IMR-90 (cell line): ENCODE data around the gene IFNL1. TPM values are rescaled to one million over a fixed set of nuclear protein-coding genes. Genes with fewer than 3 reads are reported as not detected.
"Not testable (repeated sequence)": the region's sequence is repeated elsewhere in the genome, so short reads cannot be mapped to it uniquely, and the experiment has no call there.

Experiments used
- ATAC-seq: fragments of 200-7000 bp; cut with Tn5 transposase; 2 replicates; pipeline ENCODE4 v1.9.1; 2020; ENCODE audit warnings: low read depth, mild to moderate bottlenecking, moderate library complexity
- BruUV-seq: library from RNA; stranded (reverse); fragments of 400-500 nt; replicated peaks from 2 replicates; lab custom pipeline; 2021; lab: Mats Ljungman, UMichigan
- CTCF ChIA-PET: fragments of 300-600 bp; formaldehyde crosslinking; extraction: SDS; loops from one replicate; lab custom pipeline; 2021; ENCODE audit warnings: antibody characterized with exemption; lab: Yijun Ruan, JAX
- POLR2A ChIA-PET: fragments of 300-600 bp; sonication (Branson Sonifier 250); formaldehyde crosslinking; loops from one replicate; lab custom pipeline; 2022; ENCODE audit warnings: antibody characterized with exemption; ENCODE audit not compliant: unreplicated experiment; lab: Charles Lee
- DNase-seq: peaks from one replicate; pipeline ENCODE4 v3.0.0; 2013
- H2AFZ ChIP-seq: replicated peaks from 2 replicates; pipeline ENCODE3; 2013; ENCODE audit warnings: low read length, mild to moderate bottlenecking; ENCODE audit not compliant: poor library complexity
- H2AK5ac ChIP-seq: 2 replicates; pipeline ENCODE4 v1.6.1; 2013; ENCODE audit warnings: low read depth, low read length, inconsistent platforms
- H2AK9ac ChIP-seq: replicated peaks from 2 replicates; pipeline ENCODE3; 2013; ENCODE audit warnings: mild to moderate bottlenecking, low read depth, low read length, moderate library complexity; ENCODE audit not compliant: poor library complexity
- H2BK120ac ChIP-seq: 2 replicates; pipeline ENCODE4 v1.6.1; 2013; ENCODE audit warnings: low read depth, low read length, inconsistent platforms
- H2BK15ac ChIP-seq: 3 replicates; pipeline ENCODE4 v1.6.1; 2013; ENCODE audit warnings: low read depth, low read length, inconsistent platforms
- H2BK20ac ChIP-seq: 2 replicates; pipeline ENCODE4 v1.6.1; 2013; ENCODE audit warnings: low read depth, mild to moderate bottlenecking, inconsistent platforms, low read length, moderate library complexity
- H2BK5ac ChIP-seq: 2 replicates; pipeline ENCODE4 v1.6.1; 2013; ENCODE audit warnings: mild to moderate bottlenecking, low read depth, low read length, inconsistent platforms; ENCODE audit not compliant: poor library complexity, severe bottlenecking
- H3K14ac ChIP-seq: replicated peaks from 2 replicates; pipeline ENCODE4 v1.6.1; 2013; ENCODE audit warnings: low read depth, low read length, inconsistent platforms
- H3K18ac ChIP-seq: 2 replicates; pipeline ENCODE4 v1.6.1; 2013; ENCODE audit warnings: low read depth, low read length, control low read depth
- H3K23ac ChIP-seq: 2 replicates; pipeline ENCODE4 v1.6.1; 2013; ENCODE audit warnings: low read depth, low read length, inconsistent platforms
- H3K27ac ChIP-seq: 2 replicates; pipeline ENCODE4 v1.5.1; 2013; ENCODE audit warnings: mild to moderate bottlenecking, control low read depth, low read length; ENCODE audit not compliant: insufficient read depth
- H3K27me3 ChIP-seq: 2 replicates; pipeline ENCODE4 v1.6.1; 2013; ENCODE audit warnings: low read length; ENCODE audit not compliant: control insufficient read depth, insufficient read depth
- H3K36me3 ChIP-seq: 2 replicates; pipeline ENCODE4 v1.6.1; 2013; ENCODE audit warnings: low read length, mixed read lengths; ENCODE audit not compliant: control insufficient read depth, insufficient read depth
- H3K4ac ChIP-seq: 2 replicates; pipeline ENCODE4 v1.6.1; 2013; ENCODE audit warnings: low read depth, low read length, inconsistent platforms
- H3K4me1 ChIP-seq: 2 replicates; pipeline ENCODE4 v1.6.1; 2013; ENCODE audit warnings: low read length, mixed read lengths; ENCODE audit not compliant: control insufficient read depth, insufficient read depth
- H3K4me2 ChIP-seq: 2 replicates; pipeline ENCODE4 v1.6.1; 2013; ENCODE audit warnings: low read depth, mild to moderate bottlenecking, control low read depth, low read length, moderate library complexity
- H3K4me3 ChIP-seq: 2 replicates; pipeline ENCODE4 v1.5.1; 2013; ENCODE audit warnings: low read depth, mild to moderate bottlenecking, control low read depth, low read length, moderate library complexity; ENCODE audit not compliant: insufficient read depth
- H3K56ac ChIP-seq: 2 replicates; pipeline ENCODE4 v1.6.1; 2013; ENCODE audit warnings: low read length, inconsistent platforms; ENCODE audit not compliant: insufficient read depth; ENCODE audit errors: extremely low read depth
- H3K79me1 ChIP-seq, 2 experiments: 2 replicates each; pipeline ENCODE4 v1.6.1; 2013; ENCODE audit warnings: low read length in 2 of 2, inconsistent platforms in 1 of 2, low read depth in 1 of 2
- H3K9ac ChIP-seq: 2 replicates; pipeline ENCODE4 v1.6.1; 2013; ENCODE audit warnings: low read depth, low read length, control low read depth
- H3K9me1 ChIP-seq: 2 replicates; pipeline ENCODE4 v1.6.1; 2013; ENCODE audit warnings: low read length, inconsistent platforms; ENCODE audit not compliant: insufficient read depth
- H3K9me3 ChIP-seq: 2 replicates; pipeline ENCODE4 v1.6.1; 2013; ENCODE audit warnings: low read length; ENCODE audit not compliant: control insufficient read depth, insufficient read depth
- H4K20me1 ChIP-seq: 2 replicates; pipeline ENCODE4 v1.6.1; 2013; ENCODE audit warnings: low read length, inconsistent platforms; ENCODE audit not compliant: insufficient read depth
- H4K5ac ChIP-seq: 2 replicates; pipeline ENCODE4 v1.6.1; 2013; ENCODE audit warnings: mild to moderate bottlenecking, low read depth, low read length, control low read depth
- H4K8ac ChIP-seq, 2 experiments: 2 replicates each; pipeline ENCODE4 v1.6.1; 2013; ENCODE audit warnings: low read depth in 2 of 2, low read length in 2 of 2, control low read depth in 1 of 2, inconsistent platforms in 1 of 2
- H4K91ac ChIP-seq: 2 replicates; pipeline ENCODE4 v1.6.1; 2013; ENCODE audit warnings: low read depth, low read length, inconsistent platforms; ENCODE audit not compliant: insufficient read depth
- whole genome bisulfite sequencing, 2 experiments: methylation state at CpG; one replicate each; pipeline versions ENCODE4 v1.1.5 to v1.1.7; 2013; ENCODE audit warnings: missing lambda C conversion rate in 2 of 2; ENCODE audit not compliant: insufficient read length in 1 of 2; ENCODE audit errors: extremely low coverage in 2 of 2; 5-methylcytosine and 5-hydroxymethylcytosine counted together
- dilution Hi-C: fragments of 300-500 bp; cut with HindIII; formaldehyde crosslinking; loops from one replicate; pipeline ENCODE4 v1.14.3; 2018; ENCODE audit warnings: low sequenced_read_pairs; ENCODE audit not compliant: unreplicated experiment
- in situ Hi-C: fragments of 300-500 bp; cut with MboI; formaldehyde crosslinking; loops from 3 replicates; pipeline ENCODE4 v1.14.3; 2019; ENCODE audit warnings: low sequenced_read_pairs, inconsistent platforms, mixed read lengths
- intact Hi-C: fragments of 100-400 bp; cut with micrococcal nuclease; formaldehyde crosslinking; loops from 2 replicates; pipeline ENCODE4 v1.10.0; 2022
- polyA plus RNA-seq, 3 experiments: library from polyadenylated mRNA; depleted of rRNA; stranded (reverse); fragments of >200 nt; gene quantifications; 2 replicates each; pipeline ENCODE4 v1.2.3, GENCODE V29; 2012; ENCODE audit warnings: low replicate concordance in 1 of 3
- total RNA-seq: library from RNA; depleted of rRNA; stranded (reverse); fragments of >200 nt; gene quantifications from 2 replicates; pipeline ENCODE4 v1.2.3, GENCODE V29; 2012

IFNL1 gene
- total and polyA plus RNA-seq, 2 of the 4 experiments (the other 2 are of a cell fraction), result not detected

GRCh38 chr19:39269369-39269768 lies 26.8 kb upstream of the IFNL1 start:
- intact Hi-C loops, DNase-seq, H3K14ac ChIP-seq: not testable (repeated sequence)

More at GRCh38 chr19:39269369-39269768, 26.8 kb upstream of the IFNL1 start:
- H3K4me3 ChIP-seq, H2AK5ac ChIP-seq, H3K9ac ChIP-seq, H3K56ac ChIP-seq, H4K91ac ChIP-seq, H2BK120ac ChIP-seq, H2AK9ac ChIP-seq, BruUV-seq, H3K9me1 ChIP-seq, H3K36me3 ChIP-seq, POLR2A ChIA-PET, H2AFZ ChIP-seq, H3K9me3 ChIP-seq, CTCF ChIA-PET, H3K23ac ChIP-seq, dilution Hi-C loops, H2BK5ac ChIP-seq, in situ Hi-C loops, H4K5ac ChIP-seq, ATAC-seq, H4K20me1 ChIP-seq, H2BK20ac ChIP-seq, H2BK15ac ChIP-seq, H3K4me1 ChIP-seq, H3K18ac ChIP-seq, H3K27ac ChIP-seq, H4K8ac ChIP-seq, H3K4me2 ChIP-seq, H3K4ac ChIP-seq, H3K79me1 ChIP-seq: not testable (repeated sequence)
- WGBS, 2 experiments, result no CpG with 5 or more reads among the region's 10 CpGs
- peaks cover 19% of the 10 kb centered on the region for H3K27me3 ChIP-seq
